ENCODE data around the gene CALML4.

CALML4 gene

DNA sequence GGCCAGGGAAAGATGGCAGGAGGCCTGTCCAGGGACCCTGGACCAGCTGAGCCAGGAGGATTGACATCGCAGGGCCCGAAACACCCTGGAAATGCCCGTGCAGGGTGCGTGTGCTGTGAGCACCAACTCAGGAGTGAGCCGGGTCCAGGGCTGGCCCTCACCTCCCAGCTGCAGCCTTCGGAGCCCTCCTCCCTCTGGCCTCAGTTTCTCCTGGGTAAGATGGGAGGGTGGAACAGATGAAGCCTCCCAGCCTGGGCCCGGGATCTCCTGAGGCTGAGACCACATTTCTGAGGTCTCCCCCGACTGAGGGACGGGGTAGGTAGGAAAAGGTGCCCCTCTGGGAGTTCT lies 5.3 kb upstream of the CALML4 start:
- Histone ChIP-seq H2AFZ (no peak overlapping the region), H3K79me2 (no peaks in the 10 kb centered on the region), H3K4me1 (peaks cover 1% of the 10 kb centered on the region), H3K4me2 (ENCODE audit: low read length) (no peak overlapping the region), H3K27ac (no peak overlapping the region), H3K27me3 (ENCODE audit: control insufficient read depth, insufficient read depth, low read length) (no peaks in the 10 kb centered on the region), H3K4me3 (ENCODE audit: low read depth, low read length) (no peak overlapping the region), H3K9ac (no peak overlapping the region), H3K36me3 (ENCODE audit: control insufficient read depth, insufficient read depth, low read length) (no peaks in the 10 kb centered on the region), H3K9me3 (ENCODE audit: control insufficient read depth, low read length) (no peaks in the 10 kb centered on the region)
- TF ChIP-seq, protein P1, sequence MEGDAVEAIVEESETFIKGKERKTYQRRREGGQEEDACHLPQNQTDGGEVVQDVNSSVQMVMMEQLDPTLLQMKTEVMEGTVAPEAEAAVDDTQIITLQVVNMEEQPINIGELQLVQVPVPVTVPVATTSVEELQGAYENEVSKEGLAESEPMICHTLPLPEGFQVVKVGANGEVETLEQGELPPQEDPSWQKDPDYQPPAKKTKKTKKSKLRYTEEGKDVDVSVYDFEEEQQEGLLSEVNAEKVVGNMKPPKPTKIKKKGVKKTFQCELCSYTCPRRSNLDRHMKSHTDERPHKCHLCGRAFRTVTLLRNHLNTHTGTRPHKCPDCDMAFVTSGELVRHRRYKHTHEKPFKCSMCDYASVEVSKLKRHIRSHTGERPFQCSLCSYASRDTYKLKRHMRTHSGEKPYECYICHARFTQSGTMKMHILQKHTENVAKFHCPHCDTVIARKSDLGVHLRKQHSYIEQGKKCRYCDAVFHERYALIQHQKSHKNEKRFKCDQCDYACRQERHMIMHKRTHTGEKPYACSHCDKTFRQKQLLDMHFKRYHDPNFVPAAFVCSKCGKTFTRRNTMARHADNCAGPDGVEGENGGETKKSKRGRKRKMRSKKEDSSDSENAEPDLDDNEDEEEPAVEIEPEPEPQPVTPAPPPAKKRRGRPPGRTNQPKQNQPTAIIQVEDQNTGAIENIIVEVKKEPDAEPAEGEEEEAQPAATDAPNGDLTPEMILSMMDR (IDR thresholded peaks at IDR 0.05) = no peak

DNA sequence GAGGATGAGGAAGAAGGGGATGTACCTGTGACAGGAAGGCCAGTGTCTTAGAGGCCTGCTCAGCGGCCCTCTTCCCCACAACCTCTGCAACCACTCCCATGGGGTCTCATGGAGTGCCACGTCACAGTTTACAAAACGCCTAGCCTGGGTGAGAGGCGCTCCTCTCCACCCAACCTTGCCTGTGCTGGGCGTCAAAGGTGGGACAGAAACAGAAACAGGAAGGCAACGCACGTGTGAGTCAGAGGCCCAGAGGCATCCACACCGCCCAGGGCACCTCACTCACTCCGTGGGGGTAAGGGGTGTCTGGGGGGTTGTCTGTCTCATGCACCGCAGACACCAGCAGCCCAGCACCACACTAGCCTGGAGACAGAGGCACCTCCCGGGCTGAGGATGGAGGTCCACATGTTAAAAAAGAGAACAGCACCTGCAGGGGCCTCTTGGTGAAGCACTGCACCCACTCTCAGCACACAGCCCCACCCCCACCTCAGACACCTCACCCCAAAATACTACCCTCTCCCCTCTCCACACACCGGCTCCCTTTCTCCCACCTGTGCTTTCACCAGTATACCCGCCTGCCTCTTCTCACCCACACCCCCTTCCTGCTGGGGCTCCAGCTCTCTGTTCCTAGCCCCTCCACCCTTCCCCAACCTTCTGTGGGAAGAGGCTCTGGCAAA lies 4.7 kb upstream of the CALML4 start:
- no peaks in the 10 kb centered on the region for H3K36me3 ChIP-seq (ENCODE audit: control insufficient read depth, insufficient read depth, low read length)
- no peak overlapping the region for H3K27ac ChIP-seq
- H3K9ac ChIP-seq = no peak overlapping the region
- H2AFZ ChIP-seq = no peak overlapping the region
- no peak overlapping the region for H3K4me2 ChIP-seq (ENCODE audit: low read length)
- no peaks in the 10 kb centered on the region for H3K9me3 ChIP-seq (ENCODE audit: control insufficient read depth, low read length)
- no peaks in the 10 kb centered on the region for H3K79me2 ChIP-seq
- no peaks in the 10 kb centered on the region for H3K27me3 ChIP-seq (ENCODE audit: control insufficient read depth, insufficient read depth, low read length)
- TF ChIP-seq, protein P1 (IDR thresholded peaks at IDR 0.05) = no peak
- peaks cover 2% of the 10 kb centered on the region for H3K4me1 ChIP-seq
- H3K4me3 ChIP-seq (ENCODE audit: low read depth, low read length) = no peak overlapping the region

DNA sequence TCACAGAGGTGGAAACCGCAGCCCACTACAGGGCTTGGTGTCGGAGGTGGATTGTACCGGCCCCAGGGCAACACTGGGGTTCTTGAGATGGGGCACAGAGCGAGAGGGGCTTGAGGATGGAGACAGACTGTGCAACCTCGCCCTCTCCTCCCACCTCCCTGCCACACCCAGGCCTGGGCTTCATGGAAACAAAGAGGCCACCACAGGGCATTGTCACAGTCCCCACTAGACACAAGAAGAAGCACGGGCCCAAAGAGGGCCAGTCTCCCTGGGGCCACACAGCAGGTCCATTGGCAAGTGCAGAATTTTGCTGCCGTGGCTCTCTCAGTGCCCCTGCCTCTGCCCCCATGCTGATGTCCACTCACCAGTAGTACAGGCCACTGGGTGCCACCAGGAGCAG lies 4.1 kb upstream of the CALML4 start:
- Histone ChIP-seq H3K36me3 (ENCODE audit: control insufficient read depth, insufficient read depth, low read length) (no peaks in the 10 kb centered on the region), H3K9me3 (ENCODE audit: control insufficient read depth, low read length) (no peaks in the 10 kb centered on the region), H3K79me2 (no peaks in the 10 kb centered on the region), H3K4me3 (ENCODE audit: low read depth, low read length) (no peak overlapping the region), H2AFZ (no peak overlapping the region), H3K27me3 (ENCODE audit: control insufficient read depth, insufficient read depth, low read length) (no peaks in the 10 kb centered on the region), H3K9ac (no peak overlapping the region), H3K4me1 (peaks cover 2% of the 10 kb centered on the region), H3K4me2 (ENCODE audit: low read length) (no peak overlapping the region), H3K27ac (no peak overlapping the region)
- TF ChIP-seq, protein P1 (IDR thresholded peaks at IDR 0.05) = no peak

DNA sequence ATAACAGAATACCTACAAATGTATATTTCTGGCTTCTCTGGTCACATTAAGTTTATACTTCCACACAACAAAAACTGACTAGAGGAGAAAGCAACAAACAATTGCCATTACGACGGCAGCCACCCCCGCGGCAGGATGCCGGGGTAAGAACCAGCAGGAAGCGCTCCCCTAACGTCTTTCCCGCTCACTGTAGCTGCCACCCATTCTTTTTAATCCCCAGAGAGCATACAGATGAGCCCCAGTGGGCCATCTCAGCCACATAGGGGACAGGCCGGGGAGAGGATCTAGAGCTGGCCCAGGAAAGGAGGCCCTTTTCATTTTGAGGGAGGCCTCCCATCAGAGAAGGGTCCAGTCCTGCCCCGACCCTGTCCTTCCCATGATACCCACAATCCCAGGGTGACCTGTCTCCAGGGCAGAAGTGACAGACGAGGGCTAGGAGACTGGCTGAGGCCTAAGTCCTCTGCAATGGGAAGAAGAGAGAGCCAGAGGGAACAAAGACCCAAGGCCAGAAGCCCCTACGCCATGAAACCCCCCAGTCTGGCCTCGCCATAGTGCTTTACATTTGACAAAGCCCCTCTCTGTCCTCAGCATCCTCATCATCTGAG lies 3.6 kb upstream of the CALML4 start:
- no peaks in the 10 kb centered on the region for H3K27me3 ChIP-seq (ENCODE audit: control insufficient read depth, insufficient read depth, low read length)
- H3K4me1 ChIP-seq = peaks cover 2% of the 10 kb centered on the region
- no peaks in the 10 kb centered on the region for H3K36me3 ChIP-seq (ENCODE audit: control insufficient read depth, insufficient read depth, low read length)
- no peaks in the 10 kb centered on the region for H3K79me2 ChIP-seq
- no peak overlapping the region for H2AFZ ChIP-seq
- no peak overlapping the region for H3K9ac ChIP-seq
- TF ChIP-seq, protein P1 (IDR thresholded peaks at IDR 0.05) = no peak
- H3K9me3 ChIP-seq (ENCODE audit: control insufficient read depth, low read length) = no peaks in the 10 kb centered on the region
- H3K4me2 ChIP-seq (ENCODE audit: low read length) = no peak overlapping the region
- no peak overlapping the region for H3K4me3 ChIP-seq (ENCODE audit: low read depth, low read length)
- H3K27ac ChIP-seq = no peak overlapping the region

DNA sequence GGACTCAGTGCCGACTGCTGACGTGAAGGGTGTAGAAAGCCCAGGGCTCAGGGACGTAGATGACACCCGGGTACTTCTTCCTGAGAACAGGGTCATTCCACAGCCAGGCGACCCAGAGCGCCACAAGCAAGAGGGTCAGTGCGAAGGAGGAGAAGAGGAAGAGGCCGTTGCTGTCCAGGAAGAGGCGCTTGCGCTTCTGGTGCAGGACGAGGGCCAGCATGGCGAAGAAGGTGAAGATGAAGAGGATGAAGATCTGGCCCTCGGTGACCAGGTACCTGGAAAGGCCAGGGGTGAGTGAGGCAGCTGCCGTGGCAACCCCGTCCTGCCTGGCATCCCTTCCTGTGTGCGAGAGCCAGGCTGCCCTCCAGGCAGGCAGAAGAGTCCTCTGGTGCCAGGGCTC lies 3.0 kb upstream of the CALML4 start:
- no peak overlapping the region for H2AFZ ChIP-seq
- no peaks in the 10 kb centered on the region for H3K9me3 ChIP-seq (ENCODE audit: control insufficient read depth, low read length)
- no peak overlapping the region for H3K4me3 ChIP-seq (ENCODE audit: low read depth, low read length)
- no peak overlapping the region for H3K4me2 ChIP-seq (ENCODE audit: low read length)
- H3K79me2 ChIP-seq = no peaks in the 10 kb centered on the region
- H3K27me3 ChIP-seq (ENCODE audit: control insufficient read depth, insufficient read depth, low read length) = no peaks in the 10 kb centered on the region
- no peak overlapping the region for H3K9ac ChIP-seq
- TF ChIP-seq, protein P1 (IDR thresholded peaks at IDR 0.05) = no peak
- no peaks in the 10 kb centered on the region for H3K36me3 ChIP-seq (ENCODE audit: control insufficient read depth, insufficient read depth, low read length)
- peaks cover 2% of the 10 kb centered on the region for H3K4me1 ChIP-seq
- H3K27ac ChIP-seq = no peak overlapping the region

All from parathyroid adenoma (tissue), 2 donors.